Mucosa of stomach (tissue), 1 donor: ENCODE measurements around the gene CCM2L.

ENCODE experiments used
- H3K27me3 ChIP-seq: one replicate; pipeline ENCODE4 v1.7.0; 2013; ENCODE audit warnings: mild to moderate bottlenecking, low read length; ENCODE audit not compliant: control insufficient read depth, insufficient read depth
- H3K36me3 ChIP-seq: one replicate; pipeline ENCODE4 v1.7.0; 2013; ENCODE audit warnings: low read length; ENCODE audit not compliant: control insufficient read depth, insufficient read depth
- H3K4me1 ChIP-seq: one replicate; pipeline ENCODE4 v1.7.0; 2013; ENCODE audit warnings: mild to moderate bottlenecking, low read length; ENCODE audit not compliant: control insufficient read depth, insufficient read depth
- H3K4me3 ChIP-seq: one replicate; pipeline ENCODE4 v1.7.0; 2013; ENCODE audit warnings: low read length
- H3K9ac ChIP-seq: one replicate; pipeline ENCODE4 v1.7.0; 2013; ENCODE audit warnings: mild to moderate bottlenecking, low read length, moderate library complexity
- H3K9me3 ChIP-seq: one replicate; pipeline ENCODE4 v1.7.0; 2013; ENCODE audit warnings: mild to moderate bottlenecking, low read length, moderate library complexity; ENCODE audit not compliant: control insufficient read depth
- donor health status: Pancreatic carcinoma.

The CCM2L gene

GRCh38 chr20:32036252-32036651 is 26.0 kb downstream of the CCM2L start:
- H3K4me1 ChIP-seq, result peaks cover 5% of the 10 kb centered on the region
- no peak overlapping the region for H3K4me3 ChIP-seq
- no peak overlapping the region for H3K9ac ChIP-seq
- peaks cover 13% of the 10 kb centered on the region for H3K27me3 ChIP-seq
- H3K36me3 ChIP-seq, result no peaks in the 10 kb centered on the region
- no peaks in the 10 kb centered on the region for H3K9me3 ChIP-seq

- Histone ChIP-seq H3K9ac (no peak overlapping the region), H3K9me3 (no peaks in the 10 kb centered on the region), H3K36me3 (no peaks in the 10 kb centered on the region), H3K27me3 (peaks cover 13% of the 10 kb centered on the region), H3K4me1 (no peaks in the 10 kb centered on the region), H3K4me3 (no peak overlapping the region)
These were observed 26.7 kb downstream of the CCM2L start for GRCh38 chr20:32036716-32037485.

GRCh38 chr20:32037929-32038328 is 27.7 kb downstream of the CCM2L start:
- no peaks in the 10 kb centered on the region for H3K9me3 ChIP-seq
- no peak overlapping the region for H3K9ac ChIP-seq
- no peak overlapping the region for H3K4me3 ChIP-seq
- no peaks in the 10 kb centered on the region for H3K4me1 ChIP-seq
- no peaks in the 10 kb centered on the region for H3K36me3 ChIP-seq
- H3K27me3 ChIP-seq, result peaks cover 13% of the 10 kb centered on the region

GRCh38 chr20:32040142-32040953 is 30.1 kb downstream of the CCM2L start:
- H3K36me3 ChIP-seq, result no peaks in the 10 kb centered on the region
- H3K4me1 ChIP-seq, result no peaks in the 10 kb centered on the region
- no peak overlapping the region for H3K4me3 ChIP-seq
- H3K27me3 ChIP-seq, result peaks cover under 1% of the 10 kb centered on the region
- H3K9me3 ChIP-seq, result no peaks in the 10 kb centered on the region
- H3K9ac ChIP-seq, result no peak overlapping the region

- no peaks in the 10 kb centered on the region for H3K36me3 ChIP-seq
These were observed 35.8 kb downstream of the CCM2L start for GRCh38 chr20:32045999-32046398.

GRCh38 chr20:32050324-32050841 is 40.1 kb downstream of the CCM2L start:
- Histone ChIP-seq H3K4me1 (peaks cover 6% of the 10 kb centered on the region), H3K4me3 (no peak overlapping the region), H3K36me3 (no peaks in the 10 kb centered on the region), H3K9me3 (no peaks in the 10 kb centered on the region), H3K9ac (no peak overlapping the region), H3K27me3 (peaks cover 36% of the 10 kb centered on the region)

More at GRCh38 chr20:32045999-32046398, 35.8 kb downstream of the CCM2L start:
- Histone ChIP-seq H3K27me3 (peaks cover 8% of the 10 kb centered on the region), H3K4me1 (no peaks in the 10 kb centered on the region), H3K9ac (no peak overlapping the region), H3K9me3 (no peaks in the 10 kb centered on the region), H3K4me3 (no peak overlapping the region)

GRCh38 chr20:32050851-32051556 is 40.8 kb downstream of the CCM2L start:
- Histone ChIP-seq H3K4me1 (peaks cover 6% of the 10 kb centered on the region), H3K36me3 (no peaks in the 10 kb centered on the region), H3K27me3 (peaks cover 36% of the 10 kb centered on the region), H3K9ac (no peak overlapping the region), H3K9me3 (no peaks in the 10 kb centered on the region), H3K4me3 (no peak overlapping the region)

- no peaks in the 10 kb centered on the region for H3K36me3 ChIP-seq
- peaks cover 6% of the 10 kb centered on the region for H3K4me1 ChIP-seq
- peaks cover 36% of the 10 kb centered on the region for H3K27me3 ChIP-seq
- no peak overlapping the region for H3K4me3 ChIP-seq
- H3K9ac ChIP-seq, result no peak overlapping the region
- H3K9me3 ChIP-seq, result no peaks in the 10 kb centered on the region
These were observed 41.5 kb downstream of the CCM2L start for GRCh38 chr20:32051720-32052089.

GRCh38 chr20:32052090-32052777 is 42.0 kb downstream of the CCM2L start, which contains the start of gene HCK:
TSS of gene HCK (plus strand) at chr20:32052242.
- Histone ChIP-seq H3K4me3 (no peak within 1 kb of the TSS), H3K9ac (peak within 1 kb of the TSS; percentile 39), H3K9me3 (no peaks in the 10 kb centered on the region), H3K27me3 (peaks cover 36% of the 10 kb centered on the region), H3K4me1 (peaks cover 6% of the 10 kb centered on the region), H3K36me3 (no peaks in the 10 kb centered on the region)

- Histone ChIP-seq H3K4me3 (no peak overlapping the region), H3K9ac (peak overlapping the region; percentile 39), H3K4me1 (peaks cover 6% of the 10 kb centered on the region)
These were observed 42.6 kb downstream of the CCM2L start for GRCh38 chr20:32052778-32053362.

GRCh38 chr20:32053648-32054047 is 43.4 kb downstream of the CCM2L start:
- Histone ChIP-seq H3K4me3 (no peak overlapping the region), H3K4me1 (peaks cover 6% of the 10 kb centered on the region), H3K27me3 (peaks cover 37% of the 10 kb centered on the region)

More at GRCh38 chr20:32052778-32053362, 42.6 kb downstream of the CCM2L start:
- Histone ChIP-seq H3K36me3 (no peaks in the 10 kb centered on the region), H3K9me3 (no peaks in the 10 kb centered on the region), H3K27me3 (peaks cover 36% of the 10 kb centered on the region)

More at GRCh38 chr20:32053648-32054047, 43.4 kb downstream of the CCM2L start:
- no peak overlapping the region for H3K9ac ChIP-seq
- no peaks in the 10 kb centered on the region for H3K36me3 ChIP-seq
- no peaks in the 10 kb centered on the region for H3K9me3 ChIP-seq
